CD4-positive, alpha-beta T cell treated with Interleukin-4 for 4 hours (primary cell): ENCODE data around the gene GNB1.
A peak's percentile ranks its signal among the peaks of the same experiment; 100 is the strongest.
"Not testable (repeated sequence)": the region's sequence is repeated elsewhere in the genome, so short reads cannot be mapped to it uniquely, and the experiment has no call there.

Experiments used
- DNase-seq: peaks from one replicate; pipeline ENCODE4 v3.0.0-alpha.2; 2020

GNB1 gene

DNA sequence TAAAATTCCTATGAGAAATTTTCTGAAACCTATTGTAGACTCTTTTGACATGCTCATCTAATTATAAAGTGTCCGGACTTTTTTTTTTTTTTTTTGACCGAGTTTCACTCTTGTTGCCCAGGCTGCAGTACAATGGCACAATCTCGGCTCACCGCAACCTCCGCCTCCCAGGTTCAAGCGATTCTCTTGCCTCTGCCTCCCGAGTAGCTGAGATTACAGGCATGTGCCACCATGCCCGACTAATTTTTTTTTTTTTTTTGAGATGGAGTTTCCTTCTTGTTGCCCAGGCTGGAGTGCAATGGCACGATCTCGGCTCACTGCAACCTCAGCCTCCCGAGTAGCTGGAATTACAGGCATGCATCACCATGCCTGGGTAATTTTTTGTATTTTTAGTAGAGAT lies 7.0 kb downstream of the GNB1 start:
- DNase-seq = not testable (repeated sequence)

DNA sequence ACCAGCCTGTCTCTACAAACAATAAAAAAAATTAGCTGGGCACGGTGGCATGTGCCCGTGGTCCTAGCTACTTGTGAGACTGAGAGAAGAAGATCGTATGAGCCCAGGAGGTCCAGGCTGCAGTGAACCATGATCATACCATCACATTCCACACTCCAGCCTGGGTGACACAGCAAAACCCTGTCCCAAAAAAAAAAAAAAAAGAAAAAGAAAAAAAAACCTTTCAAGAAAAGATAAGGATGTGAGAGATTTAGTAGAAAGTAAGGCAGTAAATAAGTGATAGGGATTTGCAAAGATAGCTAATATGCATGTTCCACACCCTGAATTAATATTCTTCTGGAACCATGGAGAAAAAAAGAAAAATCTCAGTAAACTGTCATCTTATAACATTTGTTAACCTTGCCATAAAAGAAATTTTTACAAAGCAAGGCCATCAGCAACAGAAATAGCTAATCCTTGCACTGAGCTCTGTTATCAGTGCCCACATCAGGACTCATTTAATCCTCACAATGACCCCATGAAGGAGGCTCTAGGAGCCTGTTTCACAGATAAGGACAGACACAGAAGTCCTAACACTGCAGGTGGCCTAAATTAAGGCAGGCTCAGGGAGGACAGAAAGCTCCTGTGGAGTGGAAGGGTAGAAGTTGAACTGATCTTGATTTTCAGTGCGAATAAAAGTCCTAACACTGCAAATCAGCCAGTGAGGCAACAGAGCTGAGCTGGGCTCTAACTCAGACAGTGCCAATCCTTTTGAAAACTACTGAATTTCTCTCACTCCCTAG lies 7.6 kb downstream of the GNB1 start:
- DNase-seq = no peak

DNA sequence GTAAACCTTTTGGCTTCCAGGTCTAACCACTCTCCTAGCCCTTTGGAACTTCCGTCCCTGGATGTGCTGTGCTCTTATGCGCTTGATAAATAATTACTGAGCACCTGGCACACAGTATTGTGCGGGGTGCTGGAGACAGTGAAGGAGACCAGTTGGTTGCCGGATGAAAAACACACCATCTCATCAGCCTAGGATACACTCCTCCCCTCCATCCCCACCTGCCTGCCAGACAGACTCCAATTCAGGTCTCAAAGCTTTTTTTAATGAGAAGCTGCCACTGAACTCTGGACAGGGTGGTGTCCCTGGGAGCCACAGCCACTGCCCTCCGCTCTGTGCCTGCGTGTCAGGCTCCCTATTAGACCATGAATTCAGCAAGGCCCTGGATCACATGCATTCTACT lies 9.2 kb downstream of the GNB1 start:
- no peak for DNase-seq

DNA sequence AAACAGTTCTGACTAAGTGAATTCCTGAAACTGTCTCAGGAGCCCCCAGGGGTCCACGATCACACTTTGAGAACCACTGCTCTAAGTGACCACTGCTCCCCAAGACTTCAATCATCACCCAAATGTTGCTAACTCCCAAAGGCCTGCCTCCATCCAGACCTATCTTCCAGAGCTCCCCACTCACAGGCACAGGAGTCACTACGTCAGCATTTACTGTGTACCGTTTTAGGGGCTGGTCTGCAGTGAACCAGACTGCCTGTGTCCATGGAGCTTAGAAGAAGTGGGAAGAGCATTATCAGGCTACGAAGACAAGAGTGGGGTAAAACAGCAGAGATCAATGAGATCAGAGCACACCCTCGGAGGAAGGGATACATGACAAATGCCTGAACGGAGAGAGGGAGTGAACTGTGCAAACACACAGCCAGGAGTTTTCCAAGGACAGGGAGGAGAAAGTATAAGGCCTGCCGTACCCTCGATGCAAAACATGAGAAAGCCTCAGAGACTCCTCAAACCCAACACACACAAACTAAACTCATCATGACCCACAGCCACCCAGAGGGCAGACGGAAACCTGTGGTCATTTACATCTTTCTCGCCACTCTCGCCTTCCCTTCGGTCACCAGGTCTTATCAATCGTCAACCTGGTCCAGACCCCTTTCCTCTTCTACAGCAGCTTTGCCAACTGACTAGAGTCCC lies 10.1 kb downstream of the GNB1 start:
- no peak for DNase-seq

DNA sequence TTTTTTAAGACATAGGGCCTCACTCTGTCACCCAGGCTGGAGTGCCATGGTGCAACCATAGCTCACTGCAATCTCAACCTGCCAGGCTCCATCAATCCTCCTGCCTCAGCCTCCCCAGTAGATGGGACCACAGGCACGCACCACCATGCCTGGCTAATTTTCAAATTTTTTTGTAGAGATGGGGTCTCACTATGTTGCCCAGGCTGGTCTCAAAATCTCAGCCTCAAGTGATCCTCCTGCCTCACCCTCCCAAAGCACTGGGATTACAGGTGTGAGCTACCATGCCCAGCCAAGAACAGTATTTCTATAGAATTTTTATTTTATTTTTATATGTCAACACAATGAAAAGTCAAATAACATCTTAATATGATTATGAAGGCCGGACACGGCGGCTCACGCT lies 10.9 kb downstream of the GNB1 start:
- DNase-seq = no peak

DNA sequence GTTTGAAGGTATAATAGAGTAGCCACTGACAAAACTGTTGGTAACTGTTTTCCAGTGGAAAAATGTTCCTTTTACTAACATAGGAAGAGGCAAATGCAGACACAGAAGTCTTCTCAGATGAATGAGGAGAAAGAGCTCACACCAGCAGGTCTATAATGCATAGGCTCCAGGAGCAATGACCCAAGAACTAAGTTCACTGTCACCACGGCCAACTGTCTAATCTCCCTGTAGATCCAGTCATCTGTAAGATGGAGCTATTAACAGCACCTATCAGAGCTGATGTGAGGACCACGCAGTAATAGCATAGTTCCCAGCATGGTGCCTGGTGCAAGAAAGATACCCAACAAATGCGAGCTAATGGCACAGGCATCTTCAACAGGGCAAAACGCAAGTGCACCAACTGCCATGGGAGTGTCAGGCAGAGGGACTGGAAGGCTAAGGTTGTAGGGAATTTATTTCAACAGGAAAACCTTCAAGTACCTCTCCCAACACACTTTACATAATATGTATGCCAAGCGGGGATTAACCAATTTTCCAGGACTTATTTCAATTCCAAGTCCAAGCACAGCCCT lies 12.9 kb downstream of the GNB1 start:
- DNase-seq = no peak

DNA sequence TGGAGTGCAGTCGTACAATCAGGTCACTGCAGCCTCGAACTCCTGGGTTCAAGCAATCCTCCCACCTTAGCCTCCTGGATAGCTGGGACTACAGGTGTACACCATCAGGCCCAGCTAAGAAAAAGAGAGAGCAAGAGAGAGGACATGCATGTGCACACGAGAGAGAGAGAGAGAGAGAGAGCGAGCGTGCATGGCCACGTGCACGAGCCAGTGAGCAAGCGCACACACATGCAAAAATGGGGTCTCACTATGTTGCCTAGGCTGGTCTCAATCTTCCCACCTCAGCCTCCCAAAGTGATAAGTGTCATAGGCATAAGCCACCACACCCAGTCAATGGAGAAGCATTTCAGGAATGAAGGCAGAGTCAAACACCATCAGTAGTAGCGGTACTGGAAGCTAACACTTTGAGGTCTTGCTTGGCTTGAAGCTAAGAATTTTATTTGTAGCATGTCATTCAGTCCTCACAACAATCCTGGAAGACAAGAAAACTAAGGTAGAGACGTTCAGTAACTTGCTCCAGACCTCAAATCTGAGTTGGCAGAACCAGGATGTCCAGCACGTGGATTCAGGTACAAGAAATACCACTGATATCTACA lies 14.5 kb downstream of the GNB1 start:
- DNase-seq = no peak

DNA sequence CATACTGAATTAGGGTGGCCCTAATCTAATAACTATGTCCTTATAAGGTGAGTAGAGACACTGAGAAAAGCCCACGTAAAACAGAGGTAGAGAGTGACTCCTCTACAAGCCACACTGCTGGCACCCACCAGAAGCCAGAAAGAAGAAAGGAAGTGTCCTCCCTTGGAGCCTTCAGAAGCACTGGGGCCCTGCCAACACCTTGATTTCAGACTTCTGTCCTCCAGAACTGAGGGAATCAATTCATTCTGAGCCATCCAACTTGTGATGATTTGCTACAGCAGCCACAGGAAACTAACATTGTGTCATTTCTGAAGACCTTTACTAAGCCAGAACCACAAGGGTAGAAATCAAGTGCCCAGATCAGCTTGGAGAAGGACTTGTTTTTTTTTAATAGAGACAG lies 15.0 kb downstream of the GNB1 start:
- DNase-seq = no peak

DNA sequence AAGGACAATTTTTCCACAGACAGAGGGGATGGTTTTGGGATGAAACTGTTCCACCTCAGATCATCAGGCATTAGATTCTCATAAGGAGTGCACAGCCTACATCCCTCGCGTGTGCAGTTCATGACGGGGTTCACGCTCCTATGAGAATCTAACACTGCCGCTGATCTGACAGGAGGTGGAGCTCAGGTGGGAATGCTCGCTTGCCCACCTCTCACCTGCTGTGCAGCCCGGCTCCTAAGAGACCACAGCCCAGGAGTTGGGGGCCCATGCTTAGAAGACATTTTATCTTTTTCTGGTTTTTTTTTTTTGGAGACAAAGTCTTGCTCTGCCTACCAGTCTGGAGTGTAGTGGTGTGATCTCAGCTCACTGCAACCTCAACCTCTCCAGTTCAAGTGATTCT lies 16.0 kb downstream of the GNB1 start:
- DNase-seq = no peak

DNA sequence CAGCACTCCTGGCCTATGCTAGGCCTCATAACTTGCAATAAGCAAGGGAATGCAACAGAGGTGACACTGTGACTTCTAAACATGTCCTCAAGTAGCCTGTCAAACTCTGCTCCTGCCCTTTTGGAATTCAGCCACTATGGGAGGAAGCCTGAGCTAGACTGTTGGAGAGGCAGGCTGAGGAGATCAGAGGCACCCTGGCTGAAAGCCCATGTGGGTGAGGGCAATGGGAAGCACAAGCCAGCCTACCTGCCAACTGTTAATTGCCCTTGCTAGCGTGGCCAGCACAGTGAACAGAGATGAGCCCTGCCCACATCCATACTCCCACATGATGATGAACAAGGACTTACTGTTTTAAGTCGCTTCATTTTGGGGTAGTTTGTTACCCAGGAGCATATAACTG lies 17.7 kb downstream of the GNB1 start:
- DNase-seq = no peak

DNA sequence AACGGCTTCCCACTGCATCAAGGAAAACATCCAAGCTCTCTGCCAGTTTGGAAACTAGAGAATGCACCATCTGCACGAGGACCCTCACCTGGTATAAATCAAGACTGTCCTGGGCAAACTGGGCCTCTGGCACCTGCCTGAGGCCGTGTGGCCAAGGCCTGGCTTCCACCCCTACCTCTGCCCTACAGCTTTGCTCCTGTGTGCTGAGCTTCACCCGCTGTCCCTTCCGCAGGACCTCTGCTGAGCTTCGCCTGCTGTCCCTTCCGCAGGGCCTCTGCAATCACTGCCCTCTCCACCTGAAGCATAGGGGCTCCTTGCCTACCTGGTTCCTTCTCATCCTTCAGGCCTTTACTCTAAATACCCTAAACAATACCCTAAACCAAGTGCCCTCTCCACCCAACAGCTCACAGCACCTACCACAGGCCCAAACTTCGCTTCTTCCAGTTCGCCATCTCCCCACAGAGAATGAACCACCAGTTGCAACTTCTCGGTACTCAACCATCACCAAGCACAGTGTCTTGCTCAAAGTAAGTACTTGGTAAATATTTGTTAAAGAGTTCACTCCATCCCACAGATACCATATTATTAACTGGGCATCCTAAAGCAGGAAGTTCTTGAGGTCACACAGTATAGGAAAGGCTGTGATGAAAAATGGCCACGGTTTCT lies 18.4 kb downstream of the GNB1 start:
- DNase-seq = no peak

DNA sequence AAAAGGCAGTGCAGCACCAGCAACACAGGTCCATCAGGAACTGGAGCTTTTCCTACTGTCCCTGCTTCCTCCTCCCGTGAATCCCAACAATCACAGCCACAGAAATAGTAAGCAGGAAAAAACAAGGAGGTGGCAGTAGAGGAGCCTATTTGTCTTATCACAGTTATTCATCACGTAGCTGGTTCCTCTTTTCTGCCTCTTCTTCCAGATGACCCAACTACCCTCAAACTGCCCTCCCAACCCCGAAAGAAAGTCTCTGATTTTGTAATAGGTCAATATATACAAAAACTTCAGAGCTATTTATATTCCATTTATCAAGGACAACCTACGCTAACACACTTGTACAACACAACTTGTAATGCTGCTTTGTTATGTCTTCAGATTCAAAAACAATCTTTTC lies 21.4 kb downstream of the GNB1 start:
- DNase-seq = no peak

DNA sequence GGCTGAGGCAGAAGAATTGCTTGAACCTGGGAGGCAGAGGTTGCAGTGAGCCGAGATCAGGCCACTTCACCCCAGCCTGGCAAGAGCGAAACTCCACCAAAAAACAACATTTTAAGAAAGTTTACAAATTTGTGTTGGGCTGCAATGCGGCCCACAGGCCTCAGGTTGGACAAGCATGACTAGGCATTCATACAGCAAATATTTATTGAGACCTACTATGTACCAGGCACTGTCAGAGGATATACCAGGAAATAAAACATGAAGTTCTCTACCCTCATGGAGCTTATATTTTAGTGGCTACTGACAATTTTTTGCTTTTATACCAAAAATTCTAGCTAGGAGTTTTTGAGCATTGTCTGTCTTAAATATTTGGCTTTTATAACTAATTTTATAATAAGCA lies 23.7 kb downstream of the GNB1 start:
- DNase-seq = no peak

DNA sequence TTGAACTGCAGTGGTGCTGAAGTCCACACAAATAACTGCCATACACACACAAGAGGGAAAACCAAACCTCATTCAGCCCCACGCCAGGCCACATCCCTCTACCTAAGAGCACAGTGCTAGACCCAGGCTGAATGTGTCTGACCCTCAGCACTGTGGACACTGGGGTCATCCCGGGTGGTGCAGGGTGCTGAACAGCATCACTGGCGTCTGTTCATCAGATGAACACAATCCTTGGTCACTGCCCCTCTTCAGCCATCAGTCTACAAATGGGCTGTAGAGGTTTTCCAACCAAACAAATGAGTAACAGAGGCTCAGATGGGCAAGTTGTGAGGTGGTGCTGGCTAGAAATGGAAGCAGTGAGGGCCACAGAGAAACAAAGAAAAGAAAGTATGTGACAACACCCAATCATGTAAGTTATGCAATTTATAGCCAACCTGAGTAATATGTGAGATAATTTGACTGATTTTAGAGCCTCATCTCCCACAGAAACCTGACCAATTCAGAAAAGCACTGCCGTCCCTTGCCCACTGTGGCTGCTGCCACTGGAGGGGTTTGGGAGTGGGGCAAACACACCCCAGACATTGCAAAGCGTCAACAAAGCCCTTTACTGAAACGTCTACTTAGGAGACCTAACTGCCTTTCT lies 27.9 kb downstream of the GNB1 start:
- no peak for DNase-seq

DNA sequence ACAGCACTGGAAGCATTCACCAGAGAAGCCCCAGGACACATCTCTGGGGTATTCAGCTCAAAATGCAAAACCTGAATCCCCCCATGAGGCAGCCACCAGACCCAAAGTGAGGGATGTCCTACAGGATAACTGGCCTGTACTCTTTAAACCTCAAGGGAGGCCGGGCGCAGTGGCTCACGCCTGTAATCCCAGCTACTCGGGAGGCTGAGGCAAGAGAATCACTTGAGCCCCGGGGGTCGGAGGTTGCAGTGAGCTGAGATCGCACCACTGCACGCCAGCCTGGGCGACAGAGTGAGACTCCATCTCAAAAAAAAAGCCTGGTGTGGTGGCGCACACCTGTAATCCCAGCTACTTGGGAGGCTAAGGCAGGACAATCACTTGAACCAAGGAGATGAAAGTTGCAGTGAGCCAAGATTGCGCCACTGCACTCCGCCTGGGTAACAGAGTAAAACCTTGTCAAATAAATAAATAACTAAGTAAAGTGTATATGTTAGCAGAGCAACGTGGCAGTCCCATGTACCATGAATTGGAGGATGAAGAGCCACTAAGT lies 29.1 kb downstream of the GNB1 start:
- not testable (repeated sequence) for DNase-seq

DNA sequence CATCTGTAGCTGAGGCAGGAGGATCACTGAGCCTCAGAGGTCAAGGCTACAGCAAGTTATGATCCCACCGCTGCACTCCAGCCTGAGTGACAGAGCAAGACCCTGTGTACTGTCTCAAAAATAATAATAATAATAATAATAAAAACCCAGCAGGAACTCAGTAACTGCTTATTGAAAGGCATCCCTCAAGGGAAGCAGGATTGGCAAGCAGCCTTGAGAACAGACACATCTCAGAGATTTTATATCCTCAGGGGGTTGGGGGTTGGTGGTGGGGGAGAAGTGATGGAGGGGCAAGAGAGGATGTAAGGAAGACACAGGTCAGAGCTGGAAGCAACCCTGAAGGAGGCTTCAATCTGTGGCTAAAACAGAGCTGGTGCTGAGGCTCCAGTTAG lies 29.6 kb downstream of the GNB1 start:
- no peak for DNase-seq

DNA sequence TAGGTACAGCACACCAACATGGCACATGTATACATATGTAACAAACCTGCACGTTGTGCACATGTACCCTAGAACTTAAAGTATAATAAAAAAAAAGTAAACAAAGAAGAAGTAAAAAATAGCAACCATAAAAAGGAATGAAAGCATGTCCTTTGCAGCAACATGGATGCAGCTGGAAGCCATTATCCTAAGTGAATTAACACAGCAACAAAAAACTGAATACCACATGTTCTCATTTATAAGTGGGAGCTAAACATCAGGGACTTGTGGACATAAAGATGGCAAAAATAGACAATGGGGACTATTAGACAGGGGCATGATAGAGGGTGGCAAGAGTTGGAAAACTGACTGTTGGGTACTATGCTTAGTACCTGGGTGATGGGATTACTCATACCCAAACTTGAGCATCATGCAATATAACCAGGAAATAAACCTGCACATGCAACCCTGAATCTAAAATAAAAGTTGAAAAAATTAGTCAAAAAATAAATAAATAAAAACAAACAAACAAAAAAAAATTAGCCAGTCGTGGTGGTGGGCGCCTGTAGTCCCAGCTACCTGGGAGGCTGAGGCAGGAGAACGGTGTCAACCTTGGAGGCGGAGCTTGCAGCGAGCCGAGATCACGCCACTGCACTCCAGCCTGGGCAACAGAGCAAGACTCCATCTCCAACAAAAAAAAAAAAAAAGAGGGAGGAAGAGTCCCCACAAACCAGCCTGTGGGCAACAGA lies 30.8 kb downstream of the GNB1 start:
- DNase-seq = not testable (repeated sequence)

DNA sequence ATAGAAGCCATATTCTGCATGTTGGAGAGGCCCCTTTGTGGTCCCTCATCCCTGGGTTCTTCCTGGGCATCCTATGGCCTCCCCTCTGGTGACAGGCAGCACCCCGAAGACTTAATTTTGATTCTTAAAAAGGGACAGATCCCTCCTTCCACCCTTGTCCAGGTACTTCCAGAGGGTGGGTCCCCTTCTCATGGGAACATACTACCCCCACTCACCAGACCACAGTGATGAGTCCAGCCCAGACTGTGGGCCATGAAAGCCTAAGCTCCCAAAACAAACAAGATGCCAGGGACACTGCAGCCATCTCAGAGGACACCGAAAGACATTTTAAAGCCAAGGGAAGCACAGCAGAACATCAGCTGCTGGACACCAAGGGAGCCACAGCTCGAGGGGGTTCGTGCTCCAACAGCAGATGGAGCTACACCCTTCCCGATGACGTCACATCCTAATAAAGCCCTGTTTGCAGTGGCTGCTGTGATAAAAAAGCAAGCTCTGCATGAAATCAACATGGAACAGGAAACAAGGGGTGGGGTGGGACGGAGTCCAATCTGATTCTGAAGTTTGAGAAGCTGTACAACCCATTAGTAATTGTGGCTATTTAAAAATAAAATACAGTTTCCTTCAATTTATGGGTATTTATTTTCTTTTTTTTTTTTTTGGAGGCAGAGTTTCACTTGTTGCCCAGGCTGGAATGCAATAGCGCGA lies 32.4 kb downstream of the GNB1 start:
- DNase-seq = peak; percentile 33

DNA sequence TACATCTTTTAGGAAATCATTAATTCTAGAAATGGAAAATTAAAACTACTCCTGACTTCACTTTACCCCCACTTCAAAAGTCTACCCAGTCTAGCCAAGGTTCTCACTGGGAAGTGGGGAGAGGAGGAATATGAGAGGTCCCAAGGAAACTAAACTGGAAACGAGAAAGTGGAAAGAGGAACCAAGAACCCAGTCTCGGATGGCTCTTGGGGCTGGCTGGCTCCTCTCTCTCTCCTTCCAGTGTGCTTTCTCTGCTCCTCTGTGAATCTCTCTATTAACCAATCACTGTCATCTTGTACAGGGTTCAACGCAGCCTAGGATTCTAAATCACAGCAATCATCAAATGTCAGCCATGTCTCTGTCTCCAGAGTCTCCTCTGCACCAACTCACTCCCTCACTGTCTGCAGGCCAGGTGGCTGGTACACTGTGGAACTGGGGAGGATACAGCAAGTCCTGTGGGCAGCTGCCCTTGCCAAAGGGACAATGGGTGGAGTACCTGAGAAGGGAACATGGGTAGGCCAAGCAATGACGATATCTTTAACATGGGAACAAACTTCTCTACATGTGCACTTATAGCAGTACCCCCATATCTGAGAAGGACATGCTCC lies 33.7 kb downstream of the GNB1 start:
- no peak for DNase-seq

DNA sequence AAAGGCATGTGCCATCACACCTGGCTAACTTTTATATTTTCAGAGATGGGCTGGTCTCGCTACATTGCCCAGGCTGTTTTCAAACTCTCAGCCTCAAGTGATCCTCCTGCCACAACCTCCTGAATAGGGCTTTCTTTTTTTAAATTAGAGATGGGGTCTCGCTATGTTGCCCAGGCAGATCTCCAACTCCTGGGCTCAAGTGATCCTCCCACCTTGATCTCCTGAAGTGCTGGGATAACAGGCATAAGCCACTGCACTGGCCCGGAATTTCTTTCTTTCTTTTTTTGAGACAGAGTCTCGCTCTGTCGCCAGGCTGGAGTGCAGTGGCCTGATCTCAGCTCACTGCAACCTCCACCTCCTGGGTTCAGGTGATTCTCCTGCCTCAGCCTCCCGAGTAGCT lies 34.7 kb downstream of the GNB1 start:
- not testable (repeated sequence) for DNase-seq
